ENCODE data around the gene S100A4. TPM values are rescaled to one million over a fixed set of nuclear protein-coding genes. Genes with fewer than 3 reads are reported as not detected.

S100A4 gene
- polyA plus RNA-seq, 3 donors: 46.0 to 3,087 (median 447) TPM

- H3K27ac ChIP-seq (ENCODE audit: low read depth, low read length): no peak overlapping the region
- 63 to 94% (median 93%) methylated on average over 4 of the region's 4 CpGs for WGBS, 3 donors
Observed at GRCh38 chr1:153539395-153540093, 6.1 kb downstream of the S100A4 start.

- WGBS, 3 donors: 63 to 77% (median 70%) methylated on average over 6 of the region's 6 CpGs
- no peak overlapping the region for H3K27ac ChIP-seq (ENCODE audit: low read depth, low read length)
Observed at GRCh38 chr1:153538315-153538821, 7.2 kb downstream of the S100A4 start.

GRCh38 chr1:153537376-153537730, 8.3 kb downstream of the S100A4 start:
- no peak overlapping the region for H3K27ac ChIP-seq (ENCODE audit: low read depth, low read length)
- WGBS, 3 donors: 95 to 98% (median 98%) methylated on average over 6 of the region's 6 CpGs

- H3K27ac ChIP-seq (ENCODE audit: low read depth, low read length): peak overlapping the region; percentile 4
- WGBS, 3 donors: 71 to 93% (median 73%) methylated on average over 9 of the region's 9 CpGs
Observed at GRCh38 chr1:153536671-153537375, 8.8 kb downstream of the S100A4 start.

- WGBS, 3 donors: 1 to 4% (median 2%) methylated on average over 33 to 38 of the region's 38 CpGs
- H3K27ac ChIP-seq (ENCODE audit: low read depth, low read length): peak overlapping the region; percentile 52
Observed at GRCh38 chr1:153536012-153536670, 9.5 kb downstream of the S100A4 start.

GRCh38 chr1:153535242-153536011, 10.2 kb downstream of the S100A4 start, which contains the start of gene S100A6:
Gene S100A6 (minus strand): TSS chr1:153535991. CDS start chr1:153535339, 652 bp downstream.
- peak within 1 kb of the TSS; percentile 52 for H3K27ac ChIP-seq (ENCODE audit: low read depth, low read length)
- 9 to 28% (median 11%) methylated on average over 10 to 18 of the region's 18 CpGs for WGBS, 3 donors

- 68 to 95% (median 75%) methylated on average over 3 of the region's 3 CpGs for WGBS, 3 donors
- no peak overlapping the region for H3K27ac ChIP-seq (ENCODE audit: low read depth, low read length)
Observed at GRCh38 chr1:153534925-153535241, 10.7 kb downstream of the S100A4 start.

DNA sequence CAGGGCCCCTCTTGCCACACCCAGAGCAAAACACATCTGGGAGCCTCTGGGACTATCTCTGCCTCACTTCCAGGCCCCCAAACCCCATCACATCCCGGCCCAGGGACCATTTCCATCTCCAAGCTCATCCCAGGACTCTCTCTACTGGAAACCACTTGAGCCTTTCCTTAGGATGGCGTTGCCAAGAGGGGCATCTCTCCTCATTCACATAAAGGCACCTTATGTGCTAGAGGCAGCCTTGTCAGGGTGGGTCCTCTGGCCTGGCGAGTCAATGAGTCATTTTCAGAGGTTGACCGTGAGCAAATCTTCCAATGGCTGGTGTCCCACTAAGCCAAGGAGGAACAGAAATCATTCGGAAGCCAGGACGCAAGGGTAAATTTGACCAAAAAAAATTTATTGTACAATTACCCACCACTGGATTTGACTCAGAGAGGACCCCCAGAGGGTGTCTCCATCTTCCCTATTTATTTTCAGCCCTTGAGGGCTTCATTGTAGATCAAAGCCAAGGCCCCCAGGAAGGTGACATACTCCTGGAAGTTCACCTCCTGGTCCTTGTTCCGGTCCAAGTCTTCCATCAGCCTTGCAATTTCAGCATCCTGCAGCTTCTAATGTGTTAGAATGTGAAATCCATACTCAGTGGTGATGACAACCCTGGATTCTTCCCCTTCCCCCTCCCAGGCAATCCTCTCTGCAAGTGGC, 11.2 kb downstream of the S100A4 start:
- 59 to 82% (median 75%) methylated on average over 7 of the region's 7 CpGs for WGBS, 3 donors
- H3K27ac ChIP-seq (ENCODE audit: low read depth, low read length): peak overlapping the region; percentile 40

DNA sequence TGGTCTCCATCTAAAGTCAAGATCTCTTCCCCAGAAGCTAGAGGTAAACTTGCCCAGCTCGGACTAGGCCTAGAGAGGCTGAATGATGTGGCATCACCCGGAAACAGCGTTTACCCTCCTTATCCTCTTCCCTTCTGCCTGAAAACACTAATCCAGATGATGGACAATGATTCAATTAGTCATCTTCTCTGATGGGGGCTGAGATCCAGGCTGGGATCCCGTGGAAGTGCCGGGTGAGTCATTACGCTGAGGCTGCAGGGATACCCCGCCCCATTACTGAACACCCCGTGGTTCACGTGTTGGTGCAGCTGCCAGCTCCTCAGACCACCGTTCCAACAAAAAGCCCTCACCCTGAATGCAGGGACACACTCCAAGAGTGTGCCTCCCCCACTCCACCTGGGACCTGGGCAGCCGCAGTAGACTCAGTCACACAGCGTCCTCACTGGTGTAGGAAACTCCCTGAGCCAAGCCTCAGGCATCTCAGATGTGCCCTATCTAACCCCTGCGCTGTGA, 11.9 kb downstream of the S100A4 start:
- H3K27ac ChIP-seq (ENCODE audit: low read depth, low read length): peak overlapping the region; percentile 40
- 42 to 71% (median 45%) methylated on average over 13 of the region's 13 CpGs for WGBS, 3 donors

DNA sequence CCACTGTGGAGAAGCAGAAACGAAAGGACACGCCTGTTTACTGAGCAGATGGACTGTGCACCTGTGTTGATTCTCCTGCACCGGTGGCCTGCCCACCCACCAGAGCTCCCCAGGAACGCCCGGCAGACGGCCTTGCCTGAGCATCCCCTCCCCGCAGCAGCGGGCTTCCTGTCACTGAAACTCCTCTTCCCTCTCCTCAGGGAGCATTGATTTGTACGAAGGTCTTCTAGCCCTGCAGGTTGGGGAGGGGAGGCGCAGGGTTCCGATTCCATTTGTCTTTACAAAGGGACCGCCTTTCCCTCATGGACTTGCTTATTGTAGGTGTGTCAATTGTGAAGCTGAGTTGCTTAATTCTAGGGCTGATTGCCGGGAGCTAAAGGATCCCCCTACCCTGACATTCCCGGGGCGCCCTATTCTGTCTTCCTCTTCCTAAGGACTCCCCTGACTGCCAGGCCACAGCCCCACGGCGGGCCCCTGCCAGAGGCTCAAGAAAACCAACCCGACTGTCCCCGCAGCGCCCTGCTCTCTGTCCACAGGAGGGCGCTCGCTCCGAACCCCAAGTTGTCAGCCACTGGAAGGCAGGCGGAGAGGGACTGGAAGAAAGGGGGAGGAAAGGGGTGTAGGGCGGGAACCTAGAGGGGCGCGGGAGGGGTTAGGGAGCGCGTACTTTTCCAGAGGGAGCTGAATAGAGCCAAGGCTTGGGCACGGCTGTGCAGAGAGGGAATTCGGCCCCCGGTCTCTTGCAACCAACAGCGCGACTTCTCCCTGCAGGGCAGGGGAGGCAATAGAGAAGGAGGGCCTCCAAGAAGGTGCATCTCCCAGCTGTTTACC, 12.6 kb downstream of the S100A4 start:
- 23 to 24% (median 23%) methylated on average over 34 of the region's 34 CpGs for WGBS, 3 donors
- H3K27ac ChIP-seq (ENCODE audit: low read depth, low read length): peak overlapping the region; percentile 28

DNA sequence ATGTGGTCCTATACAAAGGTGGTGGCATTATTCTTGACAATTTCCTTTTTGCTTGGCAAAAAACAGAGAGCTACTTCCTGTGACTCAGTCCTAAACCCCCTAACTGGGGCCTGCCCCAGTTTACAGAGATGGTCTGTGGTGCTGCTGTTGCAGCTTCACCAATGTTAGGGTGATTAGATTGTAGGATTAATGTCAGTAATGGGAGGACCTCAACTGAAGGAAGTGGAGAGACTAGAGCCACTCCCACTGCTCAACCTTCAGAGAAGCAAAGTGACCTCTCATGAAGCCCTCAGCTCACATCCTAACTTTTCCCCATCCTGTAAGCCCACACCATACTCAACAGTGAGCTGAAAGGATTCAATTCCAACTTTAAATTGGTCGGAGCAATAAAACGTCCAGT, 13.4 kb downstream of the S100A4 start:
- 74 to 87% (median 79%) methylated on average over 2 of the region's 2 CpGs for WGBS, 3 donors
- H3K27ac ChIP-seq (ENCODE audit: low read depth, low read length): no peak overlapping the region

DNA sequence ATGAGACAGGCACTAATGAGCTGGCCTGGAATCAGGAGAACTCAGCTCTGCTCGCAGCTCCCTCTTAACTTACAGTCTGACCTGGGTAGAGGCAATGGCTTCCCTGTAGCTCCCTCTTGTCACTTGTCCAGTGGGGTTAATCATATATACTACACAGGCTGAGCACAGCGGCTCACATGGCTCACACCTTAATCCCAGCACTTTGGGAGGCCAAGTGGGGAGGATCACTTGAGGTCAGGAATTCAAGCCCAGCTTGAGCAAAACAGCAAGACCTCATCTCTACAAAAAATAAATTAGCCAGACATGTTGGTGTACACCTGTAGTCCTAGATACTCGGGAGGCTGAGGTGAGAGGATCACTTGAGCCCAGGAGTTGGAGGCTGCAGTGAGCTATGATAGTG, 14.0 kb downstream of the S100A4 start:
- no peak overlapping the region for H3K27ac ChIP-seq (ENCODE audit: low read depth, low read length)
- 89 to 97% (median 91%) methylated on average over 3 of the region's 3 CpGs for WGBS, 3 donors

DNA sequence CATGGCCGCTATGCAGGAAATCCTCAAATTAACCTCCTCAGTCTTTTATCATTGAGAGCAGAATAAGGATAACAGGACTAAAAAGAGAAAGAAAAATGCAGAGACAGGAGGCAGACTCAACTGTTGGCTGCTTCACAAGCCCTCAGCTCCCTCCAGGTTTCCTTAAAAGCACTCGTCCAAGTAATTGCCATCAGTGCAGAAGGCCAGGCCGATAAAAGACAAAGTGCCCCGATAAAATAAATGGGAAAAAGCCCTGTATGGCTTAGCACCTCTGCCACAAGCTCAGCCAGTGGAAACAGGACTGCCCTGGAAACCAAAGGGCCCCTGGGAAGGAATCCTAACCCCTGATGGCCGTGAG, 17.9 kb downstream of the S100A4 start:
- no peak overlapping the region for H3K27ac ChIP-seq (ENCODE audit: low read depth, low read length)
- 83 to 93% (median 86%) methylated on average over 5 of the region's 5 CpGs for WGBS, 3 donors

DNA sequence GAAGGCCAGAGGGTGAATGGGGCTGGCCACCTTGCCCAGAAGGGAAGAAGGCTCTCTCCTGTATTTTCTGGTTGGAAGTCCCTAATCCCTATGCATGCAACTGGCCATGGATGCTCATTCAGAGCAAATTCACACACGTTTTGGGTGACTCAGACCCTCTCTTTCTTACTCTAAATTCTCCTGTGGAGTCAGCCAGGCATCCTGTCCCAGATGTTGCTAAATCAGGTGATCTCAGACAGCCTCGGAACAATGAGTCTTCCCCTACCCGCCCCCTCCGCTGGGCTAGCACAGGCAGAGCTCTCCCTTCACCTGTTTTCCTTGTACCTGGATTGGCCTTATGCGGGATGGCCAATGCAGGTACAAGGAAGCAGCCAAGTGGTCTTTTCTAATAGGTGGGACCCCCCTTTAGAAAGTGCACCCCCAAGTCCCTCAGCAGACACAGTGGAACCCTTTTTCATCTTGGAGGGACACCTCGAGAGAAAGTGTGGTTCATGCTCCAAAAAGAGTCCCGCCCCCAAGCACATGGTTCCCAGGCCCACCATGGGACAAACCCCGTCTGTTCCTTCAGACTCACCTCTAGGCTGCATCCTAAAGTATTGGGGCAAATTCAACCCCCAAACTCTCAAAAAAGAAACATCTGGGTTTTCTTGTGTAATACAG, 18.5 kb downstream of the S100A4 start:
- WGBS, 3 donors: 86 to 89% (median 88%) methylated on average over 8 of the region's 8 CpGs
- H3K27ac ChIP-seq (ENCODE audit: low read depth, low read length): no peak overlapping the region

DNA sequence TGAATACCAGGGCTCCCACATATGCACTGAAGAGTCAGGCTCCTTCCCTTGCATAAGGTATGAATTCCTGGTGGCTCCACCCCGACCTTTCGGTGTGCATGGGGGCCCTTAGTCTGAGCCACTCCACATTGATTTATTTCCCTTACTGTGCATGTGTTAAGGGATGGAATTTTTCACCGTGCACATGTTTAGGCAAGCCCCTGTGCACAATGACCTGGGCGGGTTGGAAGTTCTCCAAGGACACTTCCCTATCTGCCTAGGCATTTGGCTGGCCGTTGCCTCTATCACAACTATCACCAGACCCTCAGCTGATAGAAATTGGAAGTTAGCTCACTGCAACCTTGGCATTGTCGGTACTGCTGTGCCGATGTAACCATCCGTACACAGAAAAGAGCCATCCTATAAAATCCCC, 19.5 kb downstream of the S100A4 start:
- WGBS, 3 donors: 28 to 50% (median 38%) methylated on average over 8 of the region's 8 CpGs
- H3K27ac ChIP-seq (ENCODE audit: low read depth, low read length): no peak overlapping the region

GRCh38 chr1:153525088-153525728, 20.4 kb downstream of the S100A4 start:
- 47 to 57% (median 50%) methylated on average over 3 of the region's 3 CpGs for WGBS, 3 donors
- no peak overlapping the region for H3K27ac ChIP-seq (ENCODE audit: low read depth, low read length)
